ENCODE data around the gene ZNF471. TPM values are rescaled to one million over a fixed set of nuclear protein-coding genes. Genes with fewer than 3 reads are reported as not detected.

The ZNF471 gene
- total RNA-seq, 4 donors from 2014 or later = 3.7 to 10.4 (median 5.4) TPM

- no peak for TF ChIP-seq CTCF (IDR thresholded peaks at IDR 0.05; ENCODE audit: low read depth)
These were observed 39.9 kb downstream of the ZNF471 start for GRCh38 chr19:56547535-56547934.

GRCh38 chr19:56554272-56554869, 46.7 kb downstream of the ZNF471 start:
- TF ChIP-seq CTCF (IDR thresholded peaks at IDR 0.05; ENCODE audit: low read depth) = no peak

GRCh38 chr19:56562766-56563165, 55.1 kb downstream of the ZNF471 start:
- no peak for TF ChIP-seq CTCF (IDR thresholded peaks at IDR 0.05; ENCODE audit: low read depth)

- TF ChIP-seq CTCF (IDR thresholded peaks at IDR 0.05; ENCODE audit: low read depth) = no peak
These were observed 59.2 kb downstream of the ZNF471 start for GRCh38 chr19:56566904-56567273.

- TF ChIP-seq CTCF (IDR thresholded peaks at IDR 0.05; ENCODE audit: low read depth) = no peak
These were observed 59.8 kb downstream of the ZNF471 start, which contains the start of gene ZNF470 for GRCh38 chr19:56567274-56568120. Gene ZNF470 (plus strand): TSS chr19:56567468. CDS start chr19:56570312, 2,844 bp downstream.

- TF ChIP-seq CTCF (IDR thresholded peaks at IDR 0.05; ENCODE audit: low read depth) = no peak
These were observed 64.9 kb downstream of the ZNF471 start for GRCh38 chr19:56572589-56572988.

GRCh38 chr19:56573914-56574313, 66.3 kb downstream of the ZNF471 start:
- no peak for TF ChIP-seq CTCF (IDR thresholded peaks at IDR 0.05; ENCODE audit: low read depth)

Measured in subcutaneous adipose tissue (tissue), 4 donors.